Subcutaneous abdominal adipose tissue (tissue), 5 donors: ENCODE results near the gene RNF40.
A peak's percentile ranks its signal among the peaks of the same experiment; 100 is the strongest.

Source experiments
- H3K27ac ChIP-seq: one replicate; pipeline ENCODE4 v1.7.0; 2013; ENCODE audit warnings: low read depth, mild to moderate bottlenecking, inconsistent platforms, low read length, moderate library complexity
- H3K27me3 ChIP-seq, 5 donors: one replicate each; pipeline ENCODE4 v1.7.0; 2013; ENCODE audit warnings: low read length in 5 of 5, inconsistent platforms in 1 of 5; ENCODE audit not compliant: control insufficient read depth in 5 of 5, insufficient read depth in 4 of 5
- H3K36me3 ChIP-seq, 5 donors: one replicate each; pipeline ENCODE4 v1.7.0; 2013; ENCODE audit warnings: low read length in 5 of 5; ENCODE audit not compliant: control insufficient read depth in 5 of 5, insufficient read depth in 5 of 5
- H3K4me1 ChIP-seq, 5 donors: one replicate each; pipeline ENCODE4 v1.7.0; 2013; ENCODE audit warnings: low read length in 5 of 5, mild to moderate bottlenecking in 3 of 5, moderate library complexity in 1 of 5; ENCODE audit not compliant: control insufficient read depth in 5 of 5, insufficient read depth in 5 of 5
- H3K4me3 ChIP-seq, 5 donors: one replicate each; pipeline ENCODE4 v1.7.0; 2013; ENCODE audit warnings: low read length in 5 of 5, low read depth in 1 of 5
- H3K9ac ChIP-seq, 5 donors: one replicate each; pipeline ENCODE4 v1.7.0; 2013; ENCODE audit warnings: low read length in 5 of 5, mild to moderate bottlenecking in 4 of 5, moderate library complexity in 3 of 5
- H3K9me3 ChIP-seq, 5 donors: one replicate each; pipeline ENCODE4 v1.7.0; 2013; ENCODE audit warnings: low read length in 5 of 5; ENCODE audit not compliant: control insufficient read depth in 5 of 5
- donor health status: healthy.
- donor health status: healthy.
- donor health status: healthy.
- donor health status: healthy.
- donor health status: healthy.

RNF40 gene

DNA sequence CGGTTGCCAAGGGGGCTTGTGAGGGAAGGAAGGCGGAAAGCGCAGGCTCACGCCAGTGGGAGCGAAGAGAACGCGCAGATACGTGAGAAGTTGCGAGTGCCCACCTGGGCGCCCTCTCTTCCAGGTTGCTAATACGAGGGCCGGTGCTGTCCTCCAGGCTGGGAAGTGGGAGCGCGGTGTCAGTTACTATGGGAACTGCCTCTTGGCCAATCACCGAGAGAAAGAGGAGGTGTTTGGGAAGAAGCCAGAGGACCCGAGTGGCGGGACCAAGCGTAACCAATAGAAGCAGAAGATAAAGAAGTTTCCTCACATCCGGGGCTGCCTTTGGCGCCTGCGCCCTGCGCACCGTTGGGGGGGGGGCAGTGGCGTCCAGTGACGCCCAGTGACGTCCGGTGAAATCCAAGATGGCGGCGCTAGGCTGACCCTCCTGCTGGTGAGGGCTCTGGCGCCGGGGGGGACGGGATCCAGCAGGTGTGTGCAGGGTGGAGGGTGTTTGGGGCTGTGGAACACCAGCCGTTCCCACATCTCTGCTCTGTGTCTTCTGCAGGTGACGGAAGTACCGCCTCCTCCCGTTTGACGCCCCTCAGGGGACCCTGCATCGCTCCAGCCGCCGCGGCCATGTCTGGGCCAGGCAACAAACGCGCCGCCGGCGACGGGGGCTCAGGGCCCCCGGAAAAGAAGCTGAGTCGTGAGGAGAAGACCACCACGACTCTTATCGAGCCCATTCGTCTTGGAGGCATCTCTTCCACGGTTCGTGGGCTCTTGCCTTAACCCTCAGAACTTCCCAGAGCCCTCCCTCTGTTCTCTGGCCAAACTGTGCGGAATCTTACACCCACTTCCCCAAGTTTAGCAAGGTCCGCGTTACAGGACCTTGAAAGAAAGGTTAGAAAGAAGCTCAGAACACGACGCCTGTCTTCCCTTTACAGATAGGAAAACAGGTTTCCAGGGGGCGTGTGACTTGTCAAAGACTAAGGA, at the start of gene RNF40, which contains the start of gene CFAP119:
Gene RNF40 (plus strand): TSS at position 395 of the 975 bp plus-strand sequence. CDS start 224 bp downstream, at position 619.
Gene CFAP119 (minus strand): TSS at position 135 of the 975 bp plus-strand sequence. CDS start 314 bp downstream, outside the sequence.
- peak within 1 kb of the TSS; percentile 69 for H3K27ac ChIP-seq
- no peaks in the 10 kb centered on the region for H3K27me3 ChIP-seq
- H3K36me3 ChIP-seq: peaks cover 6 to 53% (median 44%) of the 10 kb centered on the region in 5 donors
- peaks cover 7 to 48% (median 28%) of the 10 kb centered on the region in 5 donors for H3K4me1 ChIP-seq
- peak within 1 kb of the TSS; percentile 83 to 97 (median 93) for H3K4me3 ChIP-seq
- peak within 1 kb of the TSS; percentile 73 to 86 (median 75) for H3K9ac ChIP-seq
- no peaks in the 10 kb centered on the region for H3K9me3 ChIP-seq

DNA sequence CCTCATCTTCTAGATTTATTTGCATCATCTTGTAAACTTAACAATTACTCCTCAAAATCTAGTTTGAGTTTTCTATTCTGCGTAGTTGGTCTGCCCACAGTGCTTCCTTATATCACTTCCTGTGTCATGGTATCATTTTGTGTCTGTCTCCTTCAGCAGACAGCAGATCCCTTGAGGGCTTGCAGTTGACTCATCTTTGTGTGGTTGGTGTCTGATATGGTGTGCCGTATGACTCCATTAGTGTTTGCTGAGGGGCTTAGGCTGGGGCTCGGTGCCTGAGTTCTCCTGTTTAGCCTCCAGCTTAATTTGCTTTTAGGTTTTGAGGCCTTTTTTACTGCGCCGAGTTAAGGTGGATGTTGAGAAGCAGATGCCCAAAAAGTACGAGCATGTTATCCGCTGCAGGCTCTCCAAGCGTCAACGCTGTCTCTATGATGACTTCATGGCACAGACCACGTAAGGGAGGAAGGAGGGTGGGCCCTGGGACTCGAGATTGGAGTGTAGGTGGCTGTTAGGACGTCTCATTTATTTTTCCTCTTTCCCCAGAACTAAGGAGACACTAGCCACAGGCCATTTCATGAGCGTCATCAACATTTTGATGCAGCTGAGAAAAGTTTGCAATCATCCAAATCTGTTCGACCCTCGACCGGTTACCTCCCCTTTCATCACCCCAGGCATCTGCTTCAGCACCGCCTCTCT, 46.2 kb upstream of the RNF40 start:
- Histone ChIP-seq H3K36me3 (peaks cover 30 to 89% (median 76%) of the 10 kb centered on the region in 5 donors), H3K4me1 (peaks cover 0 to 15% (median under 1%) of the 10 kb centered on the region in 5 donors), H3K9ac (peak overlapping the region in 1 of 5 donors; percentile 3), H3K9me3 (no peaks in the 10 kb centered on the region), H3K27me3 (no peaks in the 10 kb centered on the region), H3K4me3 (no peak overlapping the region), H3K27ac (peak overlapping the region; percentile 67)

DNA sequence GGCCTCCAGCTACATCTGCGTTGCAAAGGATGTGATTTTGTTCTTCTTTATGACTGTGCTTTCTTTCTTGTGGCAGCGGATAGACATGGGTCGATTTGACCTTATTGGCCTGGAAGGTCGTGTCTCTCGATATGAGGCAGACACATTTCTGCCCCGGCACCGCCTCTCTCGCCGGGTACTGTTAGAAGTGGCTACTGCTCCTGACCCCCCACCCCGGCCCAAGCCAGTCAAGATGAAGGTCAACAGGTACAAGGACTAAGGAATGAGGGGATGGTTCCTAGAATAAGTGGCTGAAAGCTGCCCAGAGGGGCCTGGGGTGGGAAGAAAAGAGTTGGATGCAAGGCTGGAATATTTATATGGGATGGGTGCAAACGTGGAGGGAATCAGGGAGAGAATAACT, 42.0 kb upstream of the RNF40 start:
- Histone ChIP-seq H3K27ac (no peak overlapping the region), H3K4me3 (no peak overlapping the region), H3K9ac (no peak overlapping the region), H3K36me3 (peaks cover 16 to 94% (median 83%) of the 10 kb centered on the region in 5 donors), H3K27me3 (no peaks in the 10 kb centered on the region), H3K4me1 (peaks cover 0 to 36% (median 22%) of the 10 kb centered on the region in 5 donors), H3K9me3 (no peaks in the 10 kb centered on the region)

DNA sequence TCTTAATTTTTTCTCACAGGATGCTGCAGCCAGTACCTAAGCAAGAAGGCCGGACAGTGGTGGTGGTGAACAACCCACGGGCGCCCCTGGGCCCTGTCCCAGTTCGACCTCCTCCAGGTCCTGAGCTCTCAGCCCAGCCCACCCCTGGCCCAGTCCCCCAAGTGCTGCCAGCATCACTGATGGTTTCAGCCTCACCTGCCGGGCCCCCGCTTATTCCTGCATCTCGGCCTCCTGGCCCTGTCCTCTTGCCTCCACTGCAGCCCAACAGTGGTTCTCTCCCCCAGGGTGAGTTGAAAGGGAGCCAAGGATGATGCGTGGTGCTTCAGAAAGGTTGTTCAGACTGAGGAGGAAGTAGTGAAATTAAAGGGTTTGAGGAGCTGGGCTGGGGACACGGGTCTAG, 41.4 kb upstream of the RNF40 start:
- Histone ChIP-seq H3K9ac (no peak overlapping the region), H3K27ac (peak overlapping the region; percentile 67), H3K36me3 (peaks cover 16 to 94% (median 85%) of the 10 kb centered on the region in 5 donors), H3K4me1 (peaks cover 0 to 39% (median 24%) of the 10 kb centered on the region in 5 donors), H3K4me3 (no peak overlapping the region), H3K9me3 (no peaks in the 10 kb centered on the region), H3K27me3 (no peaks in the 10 kb centered on the region)

DNA sequence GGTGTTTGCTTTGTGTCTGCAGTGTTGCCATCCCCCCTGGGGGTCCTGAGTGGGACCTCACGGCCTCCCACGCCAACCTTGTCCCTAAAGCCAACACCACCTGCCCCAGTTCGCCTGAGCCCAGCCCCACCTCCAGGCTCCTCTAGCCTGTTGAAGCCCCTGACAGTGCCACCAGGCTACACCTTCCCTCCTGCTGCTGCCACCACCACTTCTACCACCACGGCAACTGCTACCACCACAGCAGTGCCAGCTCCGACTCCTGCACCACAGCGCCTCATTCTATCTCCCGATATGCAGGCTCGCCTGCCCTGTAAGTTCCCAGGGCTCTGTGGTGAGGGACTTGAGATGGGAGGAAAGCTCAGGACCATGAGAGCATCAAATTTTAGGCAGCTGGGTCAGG, 41.0 kb upstream of the RNF40 start:
- Histone ChIP-seq H3K27me3 (no peaks in the 10 kb centered on the region), H3K27ac (peak overlapping the region; percentile 67), H3K4me1 (peaks cover 0 to 40% (median 25%) of the 10 kb centered on the region in 5 donors), H3K9ac (no peak overlapping the region), H3K36me3 (peaks cover 16 to 94% (median 83%) of the 10 kb centered on the region in 5 donors), H3K4me3 (no peak overlapping the region), H3K9me3 (no peaks in the 10 kb centered on the region)

DNA sequence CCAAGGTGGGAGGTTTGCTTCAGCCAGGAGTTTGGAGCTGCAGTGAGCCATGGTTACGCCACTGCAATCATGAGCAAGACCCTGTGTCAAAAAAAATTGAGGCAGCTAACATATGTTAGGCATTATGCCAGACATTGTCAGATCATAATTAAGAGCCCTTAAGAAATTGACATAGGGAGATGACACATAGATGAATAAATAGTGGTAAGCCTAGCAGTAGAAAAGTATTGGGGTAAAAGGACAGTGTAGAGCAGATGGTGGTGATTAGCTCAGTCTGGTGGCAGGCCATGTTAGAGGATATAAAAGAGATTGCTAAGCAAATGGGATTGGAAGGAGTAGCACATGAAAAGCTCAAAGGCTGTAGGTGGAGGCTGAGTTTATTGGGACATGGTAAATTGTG, 40.5 kb upstream of the RNF40 start:
- H3K36me3 ChIP-seq: peaks cover 14 to 93% (median 78%) of the 10 kb centered on the region in 5 donors
- H3K4me1 ChIP-seq: peaks cover 0 to 44% (median 30%) of the 10 kb centered on the region in 5 donors
- H3K9me3 ChIP-seq: no peaks in the 10 kb centered on the region
- H3K27me3 ChIP-seq: no peaks in the 10 kb centered on the region
- H3K4me3 ChIP-seq: no peak overlapping the region
- peak overlapping the region in 1 of 5 donors; percentile 4 for H3K9ac ChIP-seq
- peak overlapping the region; percentile 87 for H3K27ac ChIP-seq

DNA sequence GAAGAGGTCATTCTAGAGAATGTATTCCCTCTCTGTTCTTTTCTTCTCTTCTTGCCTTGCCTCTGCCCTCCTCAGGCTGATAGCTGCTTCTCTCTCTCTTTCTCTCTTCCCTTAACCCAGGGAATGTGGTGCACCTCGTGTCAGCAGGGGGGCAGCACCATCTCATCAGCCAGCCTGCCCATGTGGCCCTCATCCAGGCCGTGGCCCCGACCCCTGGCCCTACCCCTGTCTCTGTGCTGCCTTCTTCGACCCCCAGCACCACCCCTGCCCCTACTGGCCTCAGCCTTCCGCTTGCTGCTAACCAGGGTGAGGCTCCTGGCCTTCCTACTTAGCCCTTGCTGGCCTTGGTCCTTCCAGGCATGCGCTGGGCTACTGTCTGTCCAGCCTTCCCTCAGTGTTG, 39.7 kb upstream of the RNF40 start:
- H3K36me3 ChIP-seq: peaks cover 7 to 85% (median 70%) of the 10 kb centered on the region in 5 donors
- peak overlapping the region in 1 of 5 donors; percentile 4 for H3K9ac ChIP-seq
- no peaks in the 10 kb centered on the region for H3K27me3 ChIP-seq
- H3K9me3 ChIP-seq: no peaks in the 10 kb centered on the region
- H3K27ac ChIP-seq: peak overlapping the region; percentile 87
- H3K4me3 ChIP-seq: no peak overlapping the region
- H3K4me1 ChIP-seq: peaks cover 0 to 44% (median 32%) of the 10 kb centered on the region in 5 donors

DNA sequence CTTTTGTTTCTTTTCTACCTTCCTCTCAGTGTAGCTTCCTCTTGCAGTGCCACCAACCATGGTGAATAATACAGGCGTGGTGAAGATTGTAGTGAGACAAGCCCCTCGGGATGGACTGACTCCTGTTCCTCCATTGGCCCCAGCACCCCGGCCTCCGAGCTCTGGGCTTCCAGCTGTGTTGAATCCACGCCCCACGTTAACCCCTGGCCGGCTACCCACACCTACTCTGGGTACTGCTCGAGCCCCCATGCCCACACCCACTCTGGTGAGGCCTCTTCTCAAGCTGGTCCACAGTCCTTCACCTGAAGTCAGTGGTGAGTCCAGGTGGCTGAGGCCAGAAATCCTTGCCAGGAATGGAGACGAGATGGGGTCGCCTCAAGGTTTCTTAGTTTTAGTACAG, 39.2 kb upstream of the RNF40 start:
- Histone ChIP-seq H3K9me3 (no peaks in the 10 kb centered on the region), H3K36me3 (peaks cover 7 to 80% (median 67%) of the 10 kb centered on the region in 5 donors), H3K4me1 (peaks cover 0 to 44% (median 32%) of the 10 kb centered on the region in 5 donors), H3K27me3 (no peaks in the 10 kb centered on the region), H3K27ac (peak overlapping the region; percentile 87), H3K9ac (peak overlapping the region in 1 of 5 donors; percentile 4), H3K4me3 (no peak overlapping the region)

DNA sequence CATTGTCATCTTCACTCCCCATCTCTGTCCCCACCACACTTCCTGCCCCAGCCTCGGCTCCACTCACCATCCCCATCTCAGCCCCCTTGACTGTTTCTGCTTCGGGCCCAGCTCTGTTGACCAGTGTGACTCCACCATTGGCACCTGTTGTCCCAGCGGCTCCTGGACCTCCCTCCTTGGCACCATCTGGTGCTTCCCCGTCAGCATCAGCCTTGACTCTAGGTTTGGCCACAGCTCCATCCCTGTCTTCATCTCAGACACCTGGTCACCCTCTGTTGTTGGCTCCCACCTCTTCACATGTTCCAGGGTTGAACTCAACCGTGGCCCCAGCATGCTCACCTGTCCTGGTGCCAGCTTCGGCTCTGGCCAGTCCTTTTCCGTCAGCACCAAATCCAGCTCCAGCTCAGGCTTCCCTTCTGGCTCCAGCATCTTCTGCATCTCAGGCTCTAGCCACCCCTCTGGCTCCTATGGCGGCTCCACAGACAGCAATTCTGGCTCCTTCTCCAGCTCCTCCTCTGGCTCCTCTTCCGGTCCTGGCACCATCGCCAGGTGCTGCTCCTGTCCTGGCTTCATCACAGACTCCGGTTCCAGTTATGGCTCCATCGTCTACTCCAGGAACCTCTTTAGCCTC, 38.3 kb upstream of the RNF40 start:
- Histone ChIP-seq H3K36me3 (peaks cover 7 to 74% (median 65%) of the 10 kb centered on the region in 5 donors), H3K27ac (peak overlapping the region; percentile 87), H3K9ac (no peak overlapping the region), H3K4me1 (peaks cover 0 to 48% (median 32%) of the 10 kb centered on the region in 5 donors), H3K27me3 (no peaks in the 10 kb centered on the region), H3K4me3 (no peak overlapping the region), H3K9me3 (no peaks in the 10 kb centered on the region)
